Natural killer cell treated with Interleukin-12 subunit alpha and Interleukin-12 subunit beta and Interleukin-15 and Interleukin-18, amount 100 ng/mL, for 72 hours (primary cell): ENCODE data around the gene INAFM2. TPM values are rescaled to one million over a fixed set of nuclear protein-coding genes. Genes with fewer than 3 reads are reported as not detected.

Source experiments
- ATAC-seq, 2 donors: fragments of 150-1000 bp; cut with Tn5 transposase in 1 of 2; sonication (Bioruptor Pico), chemical (Tn5 transposase) in 1 of 2; 2 replicates each; pipeline ENCODE4 v1.10.0; 2021
- DNase-seq: peaks from one replicate; pipeline ENCODE4 v3.0.0; 2022; ENCODE audit warnings: low spot score
- H3K27ac Mint-ChIP-seq, 2 donors: 1 replicate in 1 of 2; 2 replicates in 1 of 2; pipeline ENCODE4 v1.8.0; 2022; ENCODE audit warnings: mixed read lengths in 2 of 2, mild to moderate bottlenecking in 1 of 2, moderate library complexity in 1 of 2
- H3K27me3 Mint-ChIP-seq, 2 donors: 1 replicate in 1 of 2; 2 replicates in 1 of 2; pipeline ENCODE4 v1.8.0; 2022; ENCODE audit warnings: mixed read lengths in 2 of 2
- H3K36me3 Mint-ChIP-seq: one replicate; pipeline ENCODE4 v1.8.0; 2022; ENCODE audit warnings: mixed read lengths
- H3K4me1 Mint-ChIP-seq, 2 donors: 1 replicate in 1 of 2; 2 replicates in 1 of 2; pipeline ENCODE4 v1.8.0; 2022; ENCODE audit warnings: low read depth in 2 of 2, mixed read lengths in 2 of 2, mild to moderate bottlenecking in 1 of 2
- H3K4me3 Mint-ChIP-seq: one replicate; pipeline ENCODE4 v1.8.0; 2022; ENCODE audit warnings: mixed read lengths
- H3K9me3 Mint-ChIP-seq: 2 replicates; pipeline ENCODE4 v1.8.0; 2022; ENCODE audit warnings: mixed read lengths
- total RNA-seq, 2 donors: library from RNA; stranded (reverse); gene quantifications; one replicate each; pipeline ENCODE4 v1.2.3, GENCODE V29; 2022

Gene INAFM2
- total RNA-seq, 2 donors from 2014 or later = 16.7 to 17.5 TPM

- Mint-ChIP-seq H3K36me3 (no peaks in the 10 kb centered on the region), H3K27ac (peak overlapping the region; percentile 54 to 70), H3K4me3 (peak overlapping the region; percentile 91), H3K27me3 (no peaks in the 10 kb centered on the region), H3K9me3 (no peaks in the 10 kb centered on the region), H3K4me1 (peaks cover 21 to 24% of the 10 kb centered on the region in 2 donors)
- DNase-seq (no peak), ATAC-seq (no peak)
Observed at GRCh38 chr15:40366457-40367370, 43.2 kb downstream of the INAFM2 start.

- Mint-ChIP-seq H3K4me1 (peaks cover 21 to 24% of the 10 kb centered on the region in 2 donors), H3K27me3 (no peaks in the 10 kb centered on the region), H3K27ac (peak overlapping the region; percentile 54 to 70), H3K36me3 (no peaks in the 10 kb centered on the region), H3K9me3 (no peaks in the 10 kb centered on the region), H3K4me3 (peak overlapping the region; percentile 91)
- DNase-seq = no peak
- ATAC-seq = no peak
Observed at GRCh38 chr15:40367371-40367685, 43.8 kb downstream of the INAFM2 start.

- Mint-ChIP-seq H3K4me3 (peak overlapping the region; percentile 91), H3K4me1 (peaks cover 21 to 24% of the 10 kb centered on the region in 2 donors), H3K27me3 (no peaks in the 10 kb centered on the region), H3K9me3 (no peaks in the 10 kb centered on the region), H3K27ac (peak overlapping the region; percentile 54 to 70), H3K36me3 (no peaks in the 10 kb centered on the region)
- DNase-seq (peak; percentile 91), ATAC-seq (peak; percentile 95 to 96)
Observed at GRCh38 chr15:40367686-40368611, 44.5 kb downstream of the INAFM2 start.

GRCh38 chr15:40368719-40369473, 45.4 kb downstream of the INAFM2 start:
- ATAC-seq = no peak
- H3K4me1 Mint-ChIP-seq = peaks cover 21% of the 10 kb centered on the region in 2 donors
- DNase-seq = no peak
- H3K9me3 Mint-ChIP-seq = no peaks in the 10 kb centered on the region
- H3K27me3 Mint-ChIP-seq = no peaks in the 10 kb centered on the region
- H3K4me3 Mint-ChIP-seq = peak overlapping the region; percentile 69
- no peaks in the 10 kb centered on the region for H3K36me3 Mint-ChIP-seq
- peak overlapping the region; percentile 23 to 78 for H3K27ac Mint-ChIP-seq

GRCh38 chr15:40369474-40369869, 46.0 kb downstream of the INAFM2 start:
- Mint-ChIP-seq H3K4me1 (peaks cover 21% of the 10 kb centered on the region in 2 donors), H3K36me3 (no peaks in the 10 kb centered on the region), H3K27me3 (no peaks in the 10 kb centered on the region), H3K27ac (peak overlapping the region; percentile 23 to 78), H3K4me3 (no peak overlapping the region), H3K9me3 (no peaks in the 10 kb centered on the region)
- DNase-seq (no peak), ATAC-seq (no peak)

GRCh38 chr15:40369971-40370370, 46.5 kb downstream of the INAFM2 start:
- peaks cover 21% of the 10 kb centered on the region in 2 donors for H3K4me1 Mint-ChIP-seq
- H3K27me3 Mint-ChIP-seq = no peaks in the 10 kb centered on the region
- H3K36me3 Mint-ChIP-seq = no peaks in the 10 kb centered on the region
- no peak overlapping the region for H3K27ac Mint-ChIP-seq
- H3K4me3 Mint-ChIP-seq = no peak overlapping the region
- H3K9me3 Mint-ChIP-seq = no peaks in the 10 kb centered on the region
- DNase-seq = no peak
- ATAC-seq = no peak

GRCh38 chr15:40372981-40373380, 49.5 kb downstream of the INAFM2 start:
- H3K36me3 Mint-ChIP-seq = no peaks in the 10 kb centered on the region
- DNase-seq = no peak
- peaks cover 4 to 5% of the 10 kb centered on the region in 2 donors for H3K4me1 Mint-ChIP-seq
- H3K9me3 Mint-ChIP-seq = no peaks in the 10 kb centered on the region
- no peaks in the 10 kb centered on the region for H3K27me3 Mint-ChIP-seq
- H3K27ac Mint-ChIP-seq = no peak overlapping the region
- no peak for ATAC-seq
- H3K4me3 Mint-ChIP-seq = no peak overlapping the region

Other genes starting within 250 kb of the INAFM2 start
- 1 to 10 TPM; 1.8 to 4.6 TPM for gene BMF, start 214.8 kb upstream of the INAFM2 start, total RNA-seq
- gene BUB1B, start 162.6 kb upstream of the INAFM2 start, total RNA-seq = 10 to 100 TPM; 19.4 to 70.8 TPM
- gene PAK6, start 84.6 kb upstream of the INAFM2 start, total RNA-seq = 1 to 10 TPM; 1.9 to 2.9 TPM
- gene ANKRD63, start 40.6 kb upstream of the INAFM2 start, total RNA-seq = not detected
- 100 to 1,000 TPM in 1 of 2 donors, 10 to 100 TPM in 1; 90.5 to 109 TPM for gene PLCB2, start 15.8 kb upstream of the INAFM2 start, total RNA-seq
- under 1 TPM; 0.29 to 0.47 TPM for gene CCDC9B, start 17.2 kb downstream of the INAFM2 start, total RNA-seq
- not detected for gene PHGR1, start 27.3 kb downstream of the INAFM2 start, total RNA-seq
- under 1 TPM; 0.25 to 1.00 TPM for gene DISP2, start 34.5 kb downstream of the INAFM2 start, total RNA-seq
- gene KNSTRN, start 59.0 kb downstream of the INAFM2 start, total RNA-seq = 10 to 100 TPM; 32.4 to 75.1 TPM
- gene IVD, start 82.1 kb downstream of the INAFM2 start, total RNA-seq = 100 to 1,000 TPM in 1 of 2 donors, 10 to 100 TPM in 1; 63.3 to 111 TPM
- 10 to 100 TPM; 27.9 to 29.2 TPM for gene BAHD1, start 117.3 kb downstream of the INAFM2 start, total RNA-seq
- 10 to 100 TPM in 1 of 2 donors, 1 to 10 TPM in 1; 9.1 to 14.7 TPM for gene CHST14, start 147.3 kb downstream of the INAFM2 start, total RNA-seq
- 10 to 100 TPM; 49.0 to 52.5 TPM for gene CCDC32, start 241.3 kb downstream of the INAFM2 start, total RNA-seq
- gene RPUSD2, start 245.6 kb downstream of the INAFM2 start, total RNA-seq = 10 to 100 TPM; 14.3 to 19.0 TPM